Measurements from ENCODE around the gene CSRP2.

GRCh38 chr12:76820888-76821482 is 57.8 kb downstream of the CSRP2 start:
- no peak for TF ChIP-seq POLR2A (IDR thresholded peaks at IDR 0.05; ENCODE audit: low read depth)
- TF ChIP-seq, protein P1, sequence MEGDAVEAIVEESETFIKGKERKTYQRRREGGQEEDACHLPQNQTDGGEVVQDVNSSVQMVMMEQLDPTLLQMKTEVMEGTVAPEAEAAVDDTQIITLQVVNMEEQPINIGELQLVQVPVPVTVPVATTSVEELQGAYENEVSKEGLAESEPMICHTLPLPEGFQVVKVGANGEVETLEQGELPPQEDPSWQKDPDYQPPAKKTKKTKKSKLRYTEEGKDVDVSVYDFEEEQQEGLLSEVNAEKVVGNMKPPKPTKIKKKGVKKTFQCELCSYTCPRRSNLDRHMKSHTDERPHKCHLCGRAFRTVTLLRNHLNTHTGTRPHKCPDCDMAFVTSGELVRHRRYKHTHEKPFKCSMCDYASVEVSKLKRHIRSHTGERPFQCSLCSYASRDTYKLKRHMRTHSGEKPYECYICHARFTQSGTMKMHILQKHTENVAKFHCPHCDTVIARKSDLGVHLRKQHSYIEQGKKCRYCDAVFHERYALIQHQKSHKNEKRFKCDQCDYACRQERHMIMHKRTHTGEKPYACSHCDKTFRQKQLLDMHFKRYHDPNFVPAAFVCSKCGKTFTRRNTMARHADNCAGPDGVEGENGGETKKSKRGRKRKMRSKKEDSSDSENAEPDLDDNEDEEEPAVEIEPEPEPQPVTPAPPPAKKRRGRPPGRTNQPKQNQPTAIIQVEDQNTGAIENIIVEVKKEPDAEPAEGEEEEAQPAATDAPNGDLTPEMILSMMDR (IDR thresholded peaks at IDR 0.05), result peak; percentile 54 to 66 (median 58)
- TF ChIP-seq EP300 (IDR thresholded peaks at IDR 0.05), result no peak
